Tibial artery (tissue), 4 donors: Measurements from ENCODE around the gene FUNDC2.
A peak's percentile ranks its signal among the peaks of the same experiment; 100 is the strongest.

Experiments
- DNase-seq, 2 donors: peaks; one replicate each; pipeline ENCODE4 v3.0.0-alpha.2; 2019
- H3K27ac ChIP-seq, 2 donors: fragments of 200-600 bp; sonication (generic) in 1 of 2; 1 replicate in 1 of 2; 2 replicates in 1 of 2; pipeline ENCODE4 v1.5.1; 2018 to 2019; ENCODE audit warnings: mild to moderate bottlenecking in 1 of 2
- H3K27me3 ChIP-seq, 2 donors: fragments of 200-600 bp; sonication (generic) in 1 of 2; one replicate each; pipeline versions ENCODE4 v1.5.1 to v1.6.0; 2016 to 2019
- H3K36me3 ChIP-seq, 3 donors: fragments of 200-600 bp; sonication (generic) in 2 of 3; one replicate each; pipeline ENCODE4 v1.5.1; 2016 to 2019; ENCODE audit warnings: mild to moderate bottlenecking in 2 of 3
- H3K4me1 ChIP-seq, 4 donors: fragments of 200-600 bp; sonication (generic) in 2 of 4; 1 replicate in 3 of 4; 2 replicates in 1 of 4; pipeline ENCODE4 v1.5.1; 2016 to 2019
- H3K4me3 ChIP-seq, 2 donors: fragments of 200-600 bp; sonication (generic) in 1 of 2; 1 replicate in 1 of 2; 2 replicates in 1 of 2; pipeline ENCODE4 v1.5.1; 2018 to 2019; ENCODE audit warnings: mild to moderate bottlenecking in 2 of 2
- H3K9me3 ChIP-seq, 3 donors: fragments of 200-600 bp; sonication (generic) in 1 of 3; one replicate each; pipeline ENCODE4 v1.5.1; 2016 to 2019
- intact Hi-C: fragments of 100-400 bp; cut with DNase I; formaldehyde crosslinking; loops from one replicate; pipeline ENCODE4 v1.15.0; 2023; ENCODE audit warnings: low total_unique reads
- TF ChIP-seq, protein P1 (sequence below), 2 experiments: fragments of 200-600 bp in 1 of 2; fragments of 450-650 bp in 1 of 2; IDR thresholded peaks; one replicate each; pipeline ENCODE4 v1.5.1; 2017 to 2019; ENCODE audit warnings: antibody characterized with exemption in 2 of 2, mild to moderate bottlenecking in 1 of 2, moderate library complexity in 1 of 2

FUNDC2 gene

DNA sequence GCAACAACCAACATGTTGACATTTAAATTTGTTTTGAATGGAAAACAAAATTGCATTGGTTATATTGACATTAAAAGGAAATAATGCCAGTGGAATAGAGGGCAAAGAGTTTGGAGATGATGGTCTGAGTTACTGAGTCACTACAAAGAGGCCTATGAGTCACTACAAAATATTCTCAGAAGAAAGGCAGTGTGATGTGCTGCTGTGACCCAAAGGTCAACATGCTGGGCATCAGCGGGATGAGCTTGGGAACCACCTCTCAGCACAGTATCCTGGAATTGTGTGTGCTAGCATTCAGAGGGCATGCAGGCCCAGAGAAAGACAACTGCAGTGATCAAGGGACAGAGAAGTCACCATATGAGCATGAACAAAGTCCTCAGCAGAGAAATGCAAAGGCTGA is 41.5 kb downstream of the FUNDC2 start:
- no peaks in the 10 kb centered on the region for H3K9me3 ChIP-seq
- TF ChIP-seq, protein P1, sequence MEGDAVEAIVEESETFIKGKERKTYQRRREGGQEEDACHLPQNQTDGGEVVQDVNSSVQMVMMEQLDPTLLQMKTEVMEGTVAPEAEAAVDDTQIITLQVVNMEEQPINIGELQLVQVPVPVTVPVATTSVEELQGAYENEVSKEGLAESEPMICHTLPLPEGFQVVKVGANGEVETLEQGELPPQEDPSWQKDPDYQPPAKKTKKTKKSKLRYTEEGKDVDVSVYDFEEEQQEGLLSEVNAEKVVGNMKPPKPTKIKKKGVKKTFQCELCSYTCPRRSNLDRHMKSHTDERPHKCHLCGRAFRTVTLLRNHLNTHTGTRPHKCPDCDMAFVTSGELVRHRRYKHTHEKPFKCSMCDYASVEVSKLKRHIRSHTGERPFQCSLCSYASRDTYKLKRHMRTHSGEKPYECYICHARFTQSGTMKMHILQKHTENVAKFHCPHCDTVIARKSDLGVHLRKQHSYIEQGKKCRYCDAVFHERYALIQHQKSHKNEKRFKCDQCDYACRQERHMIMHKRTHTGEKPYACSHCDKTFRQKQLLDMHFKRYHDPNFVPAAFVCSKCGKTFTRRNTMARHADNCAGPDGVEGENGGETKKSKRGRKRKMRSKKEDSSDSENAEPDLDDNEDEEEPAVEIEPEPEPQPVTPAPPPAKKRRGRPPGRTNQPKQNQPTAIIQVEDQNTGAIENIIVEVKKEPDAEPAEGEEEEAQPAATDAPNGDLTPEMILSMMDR (IDR thresholded peaks at IDR 0.05), result no peak
- intact Hi-C loops, result no loop called here
- no peak overlapping the region for H3K27ac ChIP-seq
- DNase-seq, result no peak
- H3K4me1 ChIP-seq, result peaks cover 0 to 23% (median 0%) of the 10 kb centered on the region in 4 donors
- H3K27me3 ChIP-seq, result no peaks in the 10 kb centered on the region
- H3K36me3 ChIP-seq, result no peaks in the 10 kb centered on the region
- no peak overlapping the region for H3K4me3 ChIP-seq

GRCh38 chrX:155069414-155069813 is 42.8 kb downstream of the FUNDC2 start:
- intact Hi-C loops, result no loop called here
- no peaks in the 10 kb centered on the region for H3K9me3 ChIP-seq
- H3K36me3 ChIP-seq, result no peaks in the 10 kb centered on the region
- no peaks in the 10 kb centered on the region for H3K27me3 ChIP-seq
- TF ChIP-seq, protein P1 (IDR thresholded peaks at IDR 0.05), result no peak
- DNase-seq, result no peak
- H3K4me3 ChIP-seq, result peak overlapping the region; percentile 61 to 65
- no peak overlapping the region for H3K27ac ChIP-seq
- peaks cover 0 to 23% (median 0%) of the 10 kb centered on the region in 4 donors for H3K4me1 ChIP-seq

DNA sequence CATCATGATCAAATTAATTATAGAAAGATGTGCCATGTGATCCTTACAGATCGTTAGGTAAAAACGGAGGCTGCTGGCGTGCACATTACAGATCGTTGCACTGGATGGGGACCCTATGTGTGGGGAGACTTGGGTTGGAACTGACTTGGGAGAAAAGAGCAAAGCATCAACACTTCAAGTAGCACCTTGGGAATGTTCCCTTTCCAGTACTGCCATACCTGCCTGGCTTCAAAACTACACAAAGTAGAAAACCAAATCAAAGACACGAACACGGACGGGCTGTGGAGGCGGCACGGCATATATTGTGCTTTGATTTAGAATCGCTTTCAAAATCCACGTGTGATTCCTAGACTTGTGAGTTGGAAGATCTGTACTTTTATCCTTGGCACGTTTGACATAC is 43.4 kb downstream of the FUNDC2 start:
- Histone ChIP-seq H3K36me3 (no peaks in the 10 kb centered on the region), H3K9me3 (no peaks in the 10 kb centered on the region), H3K27ac (peak overlapping the region; percentile 82 to 92), H3K4me1 (peaks cover 0 to 23% (median 0%) of the 10 kb centered on the region in 4 donors), H3K27me3 (no peaks in the 10 kb centered on the region), H3K4me3 (peak overlapping the region; percentile 61 to 65)
- no peak for DNase-seq
- intact Hi-C loops, result no loop called here
- TF ChIP-seq, protein P1 (IDR thresholded peaks at IDR 0.05), result no peak

GRCh38 chrX:155070663-155070974 is 44.0 kb downstream of the FUNDC2 start:
- peaks cover 0 to 23% (median 0%) of the 10 kb centered on the region in 4 donors for H3K4me1 ChIP-seq
- intact Hi-C loops, result no loop called here
- H3K36me3 ChIP-seq, result no peaks in the 10 kb centered on the region
- no peak for DNase-seq
- H3K9me3 ChIP-seq, result no peaks in the 10 kb centered on the region
- TF ChIP-seq, protein P1 (IDR thresholded peaks at IDR 0.05), result no peak
- H3K27ac ChIP-seq, result peak overlapping the region; percentile 82 to 92
- peak overlapping the region; percentile 61 to 65 for H3K4me3 ChIP-seq
- H3K27me3 ChIP-seq, result no peaks in the 10 kb centered on the region

DNA sequence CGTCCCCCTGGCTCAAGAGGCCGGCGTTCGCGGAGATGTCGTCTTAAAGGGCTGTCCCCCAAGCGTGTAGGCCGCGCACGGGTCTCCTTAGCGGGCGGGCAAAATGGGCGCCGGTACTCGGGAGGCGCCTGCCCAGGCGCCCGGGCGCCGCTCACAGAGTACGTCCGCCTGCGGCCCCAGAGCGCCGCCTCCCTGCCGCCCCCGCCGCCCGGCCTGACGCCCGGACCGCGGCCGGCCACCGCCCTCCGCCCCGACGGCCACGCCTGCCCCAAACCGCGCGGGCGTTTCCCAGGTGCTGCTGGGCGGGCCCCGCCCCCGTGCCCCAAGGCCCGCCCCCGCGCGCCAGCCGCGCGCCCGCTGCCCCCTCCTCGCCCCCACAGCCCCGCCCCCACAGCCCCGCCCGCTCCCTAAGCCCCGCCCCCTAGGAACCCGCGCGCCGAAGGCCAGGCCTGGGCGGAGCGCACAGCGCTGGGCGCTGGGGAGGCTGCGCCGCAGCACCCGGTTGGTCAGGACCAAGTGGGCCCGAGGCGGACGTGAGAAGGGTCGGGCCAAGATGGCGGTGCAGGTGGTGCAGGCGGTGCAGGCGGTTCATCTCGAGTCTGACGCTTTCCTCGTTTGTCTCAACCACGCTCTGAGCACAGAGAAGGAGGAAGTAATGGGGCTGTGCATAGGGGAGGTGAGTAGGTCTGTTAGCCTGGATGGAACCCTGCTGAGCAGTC is 44.5 kb downstream of the FUNDC2 start, which contains the start of the genes BRCC3, CMC4 and MTCP1:
BRCC3 (plus strand) TSS at position 534 of the 719 bp plus-strand sequence; CDS start at position 554, 20 bp downstream.
CMC4 (minus strand) TSS at position 162 of the 719 bp plus-strand sequence. CDS start 7,113 bp downstream, outside the sequence.
MTCP1 (minus strand) TSS at position 162 of the 719 bp plus-strand sequence. CDS start 5,126 bp downstream, outside the sequence.
- DNase-seq, result peak; percentile 67 to 89
- TF ChIP-seq, protein P1 (IDR thresholded peaks at IDR 0.05), result no peak
- Histone ChIP-seq H3K4me3 (peak within 1 kb of the TSS; percentile 61 to 65), H3K9me3 (no peaks in the 10 kb centered on the region), H3K4me1 (peaks cover 0 to 23% (median 0%) of the 10 kb centered on the region in 4 donors), H3K36me3 (peaks cover 0 to 3% (median 0%) of the 10 kb centered on the region in 3 donors), H3K27me3 (no peaks in the 10 kb centered on the region), H3K27ac (peak within 1 kb of the TSS; percentile 82 to 92)
- intact Hi-C loops, result no loop called here
